Stimulated activated naive CD8-positive, alpha-beta T cell treated with anti-CD3 and anti-CD28 coated beads, Interleukin-15, Interleukin-2, amounts not matched to agents 100 ng/mL and 50 ng/mL, for 24 hours (primary cell): Measurements from ENCODE around the gene GFRA3.

ENCODE experiments used
- H3K27ac Mint-ChIP-seq: one replicate; pipeline ENCODE4 v1.8.0; 2021; ENCODE audit warnings: mild to moderate bottlenecking, mixed read lengths
- H3K27me3 Mint-ChIP-seq: one replicate; pipeline ENCODE4 v1.8.0; 2021; ENCODE audit warnings: mixed read lengths
- H3K36me3 Mint-ChIP-seq: one replicate; pipeline ENCODE4 v1.8.0; 2021; ENCODE audit warnings: low read depth, mixed read lengths
- H3K4me1 Mint-ChIP-seq: one replicate; pipeline ENCODE4 v1.8.0; 2021; ENCODE audit warnings: low read depth, mixed read lengths
- H3K4me3 Mint-ChIP-seq: one replicate; pipeline ENCODE4 v1.8.0; 2021; ENCODE audit warnings: mild to moderate bottlenecking, mixed read lengths
- H3K9me3 Mint-ChIP-seq: one replicate; pipeline ENCODE4 v1.8.0; 2021; ENCODE audit warnings: mixed read lengths

The GFRA3 gene

DNA sequence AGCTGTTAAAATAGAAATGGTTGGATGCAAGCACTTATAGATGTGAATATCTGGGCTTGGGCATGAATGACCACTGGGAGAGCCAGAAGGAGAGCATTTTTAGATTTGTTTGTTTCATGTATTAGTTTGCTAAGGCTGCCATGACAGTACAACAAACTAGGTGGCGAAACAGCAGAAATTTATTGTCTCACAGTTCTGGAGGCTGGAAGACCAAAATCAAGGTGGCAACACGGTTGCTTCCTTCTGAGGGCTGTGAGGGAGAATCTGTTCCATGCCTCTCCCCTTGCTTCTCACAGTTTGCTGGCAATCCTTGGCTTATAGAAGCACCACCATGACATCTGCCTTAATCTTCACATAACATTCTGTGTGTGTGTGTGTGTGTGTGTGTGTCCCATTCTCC is 41.1 kb downstream of the GFRA3 start:
- Mint-ChIP-seq H3K4me1 (no peaks in the 10 kb centered on the region), H3K27ac (no peak overlapping the region), H3K4me3 (no peak overlapping the region), H3K27me3 (peaks cover 21% of the 10 kb centered on the region), H3K36me3 (no peaks in the 10 kb centered on the region), H3K9me3 (no peaks in the 10 kb centered on the region)

DNA sequence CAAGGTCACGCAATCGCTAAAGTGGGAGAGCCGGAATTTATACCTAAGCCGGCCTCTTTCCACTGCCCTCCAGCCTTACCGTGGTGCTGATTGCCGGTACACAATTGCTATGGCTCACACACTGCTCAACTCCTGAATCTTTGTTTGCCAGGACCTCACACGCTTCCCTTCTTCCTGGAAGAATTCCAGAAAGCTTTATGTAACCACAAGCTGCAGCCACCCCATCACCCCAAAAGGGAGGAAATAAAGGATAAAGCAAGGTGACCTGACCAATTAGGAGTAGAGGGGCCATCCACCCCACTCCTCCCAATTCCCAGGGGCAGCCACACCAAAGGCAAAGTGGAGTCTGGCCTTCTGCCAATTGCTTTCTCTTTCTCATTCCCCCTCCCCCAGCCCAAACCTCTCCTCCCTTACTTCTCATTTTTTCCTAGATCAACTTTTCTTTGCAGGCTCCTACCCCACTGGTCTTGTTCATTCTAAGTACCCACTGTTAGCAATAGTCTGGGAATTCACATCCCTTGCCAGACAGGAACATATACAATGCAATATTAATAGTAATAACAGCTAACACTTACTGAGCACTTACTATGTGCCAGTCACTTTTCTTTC is 43.3 kb downstream of the GFRA3 start:
- Mint-ChIP-seq H3K36me3 (no peaks in the 10 kb centered on the region), H3K9me3 (no peaks in the 10 kb centered on the region), H3K27me3 (peaks cover 17% of the 10 kb centered on the region), H3K4me3 (no peak overlapping the region), H3K4me1 (no peaks in the 10 kb centered on the region), H3K27ac (no peak overlapping the region)

GRCh38 chr5:138230261-138230660 is 44.2 kb downstream of the GFRA3 start:
- Mint-ChIP-seq H3K27me3 (peaks cover 17% of the 10 kb centered on the region), H3K27ac (no peak overlapping the region), H3K36me3 (no peaks in the 10 kb centered on the region), H3K4me1 (no peaks in the 10 kb centered on the region), H3K9me3 (no peaks in the 10 kb centered on the region), H3K4me3 (no peak overlapping the region)

DNA sequence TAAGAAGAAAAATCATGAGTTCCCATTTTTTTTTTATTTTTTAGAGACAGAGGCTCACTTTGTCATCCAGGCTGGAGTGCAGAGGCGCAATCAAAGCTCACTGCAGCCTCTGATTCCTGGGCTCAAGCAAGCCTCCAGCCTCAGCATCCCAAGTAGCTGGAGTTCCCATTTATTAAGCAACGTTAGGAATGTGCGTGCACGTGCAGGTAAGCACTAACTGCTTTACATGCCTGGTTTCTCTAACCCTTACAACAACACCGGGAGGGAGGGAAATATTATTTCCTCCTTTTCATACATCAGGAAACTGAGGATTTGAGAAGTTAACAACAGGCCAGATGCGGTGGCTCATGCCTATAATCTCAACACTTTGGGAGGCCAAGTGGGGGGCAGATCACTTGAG is 45.0 kb downstream of the GFRA3 start:
- Mint-ChIP-seq H3K27ac (no peak overlapping the region), H3K36me3 (no peaks in the 10 kb centered on the region), H3K9me3 (no peaks in the 10 kb centered on the region), H3K4me3 (no peak overlapping the region), H3K27me3 (peaks cover 12% of the 10 kb centered on the region), H3K4me1 (no peaks in the 10 kb centered on the region)

DNA sequence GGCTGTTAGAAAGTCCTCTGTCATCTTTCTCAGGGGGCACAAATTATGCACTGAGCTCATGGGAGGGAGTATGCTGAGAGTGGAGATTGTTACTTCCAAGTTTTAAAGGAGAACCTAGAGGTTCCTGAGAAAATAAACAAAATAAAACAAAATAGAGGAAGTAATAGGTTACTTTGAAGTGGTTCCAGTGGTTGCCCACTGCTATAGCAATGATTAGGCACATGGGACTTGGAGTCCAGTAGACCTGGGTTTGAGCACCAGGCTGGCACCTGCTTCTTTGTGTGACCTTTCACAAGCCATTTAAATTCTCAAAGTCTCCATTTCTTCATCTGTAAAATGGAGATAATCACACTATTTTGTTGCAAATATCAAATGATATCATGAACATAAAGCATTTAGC is 47.5 kb downstream of the GFRA3 start:
- Mint-ChIP-seq H3K4me3 (no peak overlapping the region), H3K4me1 (no peaks in the 10 kb centered on the region), H3K36me3 (no peaks in the 10 kb centered on the region), H3K27me3 (peaks cover 20% of the 10 kb centered on the region), H3K27ac (no peak overlapping the region), H3K9me3 (no peaks in the 10 kb centered on the region)

DNA sequence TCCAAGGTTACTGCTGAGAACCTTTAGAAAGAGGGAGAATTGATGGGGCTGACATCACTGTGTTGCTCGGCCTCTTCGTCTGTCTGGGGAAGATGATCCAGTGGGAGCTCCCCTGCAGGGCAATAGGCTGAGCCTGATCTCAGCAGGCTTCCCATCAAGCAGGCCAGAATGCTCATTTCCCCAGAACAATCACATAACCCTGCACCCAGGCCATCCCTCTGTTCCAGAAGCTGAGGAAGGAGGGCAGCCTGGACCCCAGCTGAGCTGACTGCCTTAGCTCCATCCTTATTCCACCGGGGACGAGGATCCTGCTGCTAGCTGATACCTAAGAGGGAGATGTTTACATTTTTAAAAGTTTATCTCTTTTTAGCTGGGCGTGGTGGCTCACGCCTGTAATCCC is 49.7 kb downstream of the GFRA3 start:
- H3K4me3 Mint-ChIP-seq: no peak overlapping the region
- peaks cover 8% of the 10 kb centered on the region for H3K27me3 Mint-ChIP-seq
- no peaks in the 10 kb centered on the region for H3K4me1 Mint-ChIP-seq
- no peak overlapping the region for H3K27ac Mint-ChIP-seq
- no peaks in the 10 kb centered on the region for H3K9me3 Mint-ChIP-seq
- H3K36me3 Mint-ChIP-seq: no peaks in the 10 kb centered on the region

GRCh38 chr5:138223532-138223931 is 50.9 kb downstream of the GFRA3 start:
- H3K36me3 Mint-ChIP-seq: no peaks in the 10 kb centered on the region
- H3K27me3 Mint-ChIP-seq: peaks cover 8% of the 10 kb centered on the region
- no peaks in the 10 kb centered on the region for H3K9me3 Mint-ChIP-seq
- H3K27ac Mint-ChIP-seq: no peak overlapping the region
- no peak overlapping the region for H3K4me3 Mint-ChIP-seq
- H3K4me1 Mint-ChIP-seq: no peaks in the 10 kb centered on the region

- Mint-ChIP-seq H3K4me1 (peaks cover 18% of the 10 kb centered on the region), H3K4me3 (no peak overlapping the region), H3K27me3 (no peaks in the 10 kb centered on the region), H3K27ac (no peak overlapping the region), H3K36me3 (peaks cover 9% of the 10 kb centered on the region), H3K9me3 (no peaks in the 10 kb centered on the region)
Measured at GRCh38 chr5:138216799-138217198, 57.6 kb downstream of the GFRA3 start.

DNA sequence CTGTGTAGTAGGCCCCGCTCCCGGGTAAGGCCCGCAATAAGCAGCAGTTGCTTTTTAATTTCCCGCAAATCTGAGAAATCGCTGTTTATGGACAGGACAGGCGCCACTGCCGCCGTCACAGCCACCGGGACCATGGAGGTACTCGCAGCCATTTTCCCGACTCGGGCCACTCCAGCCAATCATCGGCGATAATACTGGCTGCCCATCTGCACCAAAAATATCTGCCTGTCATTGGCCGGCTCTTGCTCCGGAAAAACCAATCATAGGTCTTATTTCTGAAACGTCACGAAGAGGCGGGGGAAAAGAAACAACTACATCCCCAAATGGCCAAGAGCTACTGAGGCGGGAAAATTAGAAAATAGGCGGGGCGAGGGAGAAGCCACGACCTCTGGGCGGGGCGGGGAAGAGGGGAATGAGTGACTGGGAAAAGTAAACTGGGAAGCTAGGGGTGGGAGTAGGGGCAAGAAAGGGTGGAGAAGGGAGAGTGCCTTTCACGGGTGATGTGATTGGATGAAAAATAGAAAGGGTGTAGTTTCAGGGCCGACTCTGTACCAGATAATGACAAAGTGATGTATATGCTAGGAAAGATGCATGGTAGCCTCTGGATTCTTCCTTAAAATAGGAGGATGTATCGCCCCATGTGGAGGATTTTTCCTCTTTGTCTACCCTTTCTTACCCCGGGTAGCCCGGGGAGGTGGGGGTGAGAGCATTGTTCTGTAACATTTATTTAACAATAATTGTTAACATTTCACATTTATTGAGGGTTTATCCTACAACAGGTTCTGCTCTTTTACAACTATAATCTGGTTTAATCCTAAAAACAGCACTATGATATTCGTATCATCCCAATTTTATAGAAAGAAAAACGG is 61.0 kb downstream of the GFRA3 start, which contains the start of gene CDC23:
Gene CDC23 (minus strand): TSS at position 163 of the 869 bp plus-strand sequence. CDS start 11 bp downstream, at position 152.
- no peaks in the 10 kb centered on the region for H3K27me3 Mint-ChIP-seq

DNA sequence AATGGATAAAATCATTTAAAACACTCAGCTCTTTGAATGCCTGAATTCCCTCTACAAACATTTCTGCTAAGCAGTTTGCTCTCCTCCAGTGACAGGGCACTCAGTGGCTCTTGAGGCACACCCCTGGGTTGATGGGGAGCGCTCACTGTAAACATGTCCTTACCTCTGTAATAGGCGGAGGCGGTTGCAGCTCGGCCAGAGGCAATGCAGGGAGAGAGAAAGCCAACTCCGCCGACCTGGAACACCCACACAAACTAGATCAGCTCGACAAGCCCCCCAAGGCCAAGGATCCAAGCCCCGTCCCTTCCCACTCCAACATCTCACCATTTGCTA is 61.6 kb downstream of the GFRA3 start:
- Mint-ChIP-seq H3K36me3 (peaks cover 22% of the 10 kb centered on the region), H3K27ac (peak overlapping the region; percentile 96), H3K4me3 (peak overlapping the region; percentile 99), H3K27me3 (no peaks in the 10 kb centered on the region), H3K4me1 (peaks cover 28% of the 10 kb centered on the region), H3K9me3 (no peaks in the 10 kb centered on the region)

More for the DNA sequence above, 61.0 kb downstream of the GFRA3 start, which contains the start of gene CDC23:
- Mint-ChIP-seq H3K9me3 (no peaks in the 10 kb centered on the region), H3K4me1 (peaks cover 28% of the 10 kb centered on the region), H3K27ac (peak within 1 kb of the TSS; percentile 96), H3K36me3 (peaks cover 18% of the 10 kb centered on the region), H3K4me3 (peak within 1 kb of the TSS; percentile 99)

- Mint-ChIP-seq H3K9me3 (no peaks in the 10 kb centered on the region), H3K36me3 (peaks cover 27% of the 10 kb centered on the region), H3K4me3 (peak overlapping the region; percentile 65), H3K4me1 (peaks cover 28% of the 10 kb centered on the region), H3K27ac (no peak overlapping the region), H3K27me3 (no peaks in the 10 kb centered on the region)
Measured at GRCh38 chr5:138210985-138211384, 63.4 kb downstream of the GFRA3 start.
